Measurements from ENCODE around the gene SLTM.

DNA sequence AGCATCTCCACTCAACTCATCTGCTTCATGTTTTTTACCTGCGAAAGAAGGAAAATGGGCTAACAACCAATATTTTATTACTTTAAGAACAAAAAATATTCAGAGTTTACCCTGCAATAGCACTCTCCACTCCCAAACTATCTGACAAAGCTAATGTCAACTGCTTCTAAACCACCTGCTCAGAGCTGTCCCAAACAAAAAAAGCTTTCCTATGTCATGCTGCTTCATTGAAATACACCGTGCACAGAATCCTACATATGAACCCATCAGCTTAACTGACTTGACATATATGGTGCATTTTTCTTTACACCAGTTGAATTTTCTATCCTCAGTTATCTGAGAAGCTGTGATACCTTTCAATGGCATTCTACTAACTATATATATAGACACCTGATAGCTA, 16.5 kb downstream of the SLTM start:
- TF ChIP-seq, protein P1, sequence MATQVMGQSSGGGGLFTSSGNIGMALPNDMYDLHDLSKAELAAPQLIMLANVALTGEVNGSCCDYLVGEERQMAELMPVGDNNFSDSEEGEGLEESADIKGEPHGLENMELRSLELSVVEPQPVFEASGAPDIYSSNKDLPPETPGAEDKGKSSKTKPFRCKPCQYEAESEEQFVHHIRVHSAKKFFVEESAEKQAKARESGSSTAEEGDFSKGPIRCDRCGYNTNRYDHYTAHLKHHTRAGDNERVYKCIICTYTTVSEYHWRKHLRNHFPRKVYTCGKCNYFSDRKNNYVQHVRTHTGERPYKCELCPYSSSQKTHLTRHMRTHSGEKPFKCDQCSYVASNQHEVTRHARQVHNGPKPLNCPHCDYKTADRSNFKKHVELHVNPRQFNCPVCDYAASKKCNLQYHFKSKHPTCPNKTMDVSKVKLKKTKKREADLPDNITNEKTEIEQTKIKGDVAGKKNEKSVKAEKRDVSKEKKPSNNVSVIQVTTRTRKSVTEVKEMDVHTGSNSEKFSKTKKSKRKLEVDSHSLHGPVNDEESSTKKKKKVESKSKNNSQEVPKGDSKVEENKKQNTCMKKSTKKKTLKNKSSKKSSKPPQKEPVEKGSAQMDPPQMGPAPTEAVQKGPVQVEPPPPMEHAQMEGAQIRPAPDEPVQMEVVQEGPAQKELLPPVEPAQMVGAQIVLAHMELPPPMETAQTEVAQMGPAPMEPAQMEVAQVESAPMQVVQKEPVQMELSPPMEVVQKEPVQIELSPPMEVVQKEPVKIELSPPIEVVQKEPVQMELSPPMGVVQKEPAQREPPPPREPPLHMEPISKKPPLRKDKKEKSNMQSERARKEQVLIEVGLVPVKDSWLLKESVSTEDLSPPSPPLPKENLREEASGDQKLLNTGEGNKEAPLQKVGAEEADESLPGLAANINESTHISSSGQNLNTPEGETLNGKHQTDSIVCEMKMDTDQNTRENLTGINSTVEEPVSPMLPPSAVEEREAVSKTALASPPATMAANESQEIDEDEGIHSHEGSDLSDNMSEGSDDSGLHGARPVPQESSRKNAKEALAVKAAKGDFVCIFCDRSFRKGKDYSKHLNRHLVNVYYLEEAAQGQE (IDR thresholded peaks at IDR 0.05; ENCODE audit: insufficient read depth in 1 of 2, low read depth in 2 of 2, low read length in 2 of 2), result no peak
- TF ChIP-seq TAF1 (IDR thresholded peaks at IDR 0.05; ENCODE audit: borderline replicate concordance, insufficient read depth, low read length) (no peak), POLR2AphosphoS5 (IDR thresholded peaks at IDR 0.05; ENCODE audit: low read depth, low read length) (no peak), SIN3A (IDR thresholded peaks at IDR 0.05; ENCODE audit: borderline replicate concordance, insufficient read depth, low read length) (no peak), FOXP2 (optimal IDR thresholded peaks at IDR 0.05; ENCODE audit: borderline replicate concordance, extremely low read depth, extremely low read length, insufficient read depth) (no peak)

Data from PFSK-1 (cell line).